Upper lobe of left lung (tissue), 4 donors: Measurements from ENCODE around the gene CUEDC1.

Source experiments
- EP300 ChIP-seq, 4 donors: sonication (generic); formaldehyde crosslinking; IDR thresholded peaks; one replicate each; pipeline ENCODE4 v1.5.1; 2017; ENCODE audit warnings: antibody characterized with exemption in 4 of 4, control low read depth in 2 of 4
- POLR2A ChIP-seq, 4 donors: fragments of 450-650 bp; IDR thresholded peaks; one replicate each; pipeline ENCODE4 v1.5.1; 2016 to 2017; ENCODE audit warnings: antibody characterized with exemption in 4 of 4, mild to moderate bottlenecking in 2 of 4
- POLR2AphosphoS5 ChIP-seq, 2 donors: sonication (generic); formaldehyde crosslinking; IDR thresholded peaks; one replicate each; pipeline ENCODE4 v1.5.1; 2017; ENCODE audit warnings: antibody characterized with exemption in 2 of 2
- TF ChIP-seq, protein P1 (sequence below), 6 experiments: fragments of 450-650 bp in 4 of 6; fragments of 200-600 bp in 2 of 6; sonication (generic) in 2 of 6; IDR thresholded peaks; one replicate each; pipeline ENCODE4 v1.5.1; 2016 to 2019; ENCODE audit warnings: antibody characterized with exemption in 6 of 6

DNA sequence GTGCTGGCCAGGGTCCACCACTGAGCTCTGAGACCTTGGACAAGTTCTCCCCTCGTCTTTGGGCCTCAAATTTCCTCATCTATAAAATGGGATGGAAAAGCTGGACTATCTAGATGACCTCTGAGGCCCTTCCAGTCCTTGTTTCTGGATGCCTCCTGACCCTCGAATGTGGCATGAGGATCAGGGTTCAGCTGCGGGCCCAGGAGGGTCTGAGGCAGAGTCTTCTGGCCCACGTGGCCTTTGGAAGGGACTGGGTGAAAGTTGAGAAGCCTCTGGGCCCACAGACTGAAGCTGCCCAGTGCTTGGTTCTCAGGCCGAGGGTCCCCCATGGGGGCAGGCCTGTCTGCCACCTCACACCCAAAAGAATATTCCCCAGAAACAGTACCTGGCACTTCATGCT lies 88.5 kb downstream of the CUEDC1 start:
- TF ChIP-seq, protein P1, sequence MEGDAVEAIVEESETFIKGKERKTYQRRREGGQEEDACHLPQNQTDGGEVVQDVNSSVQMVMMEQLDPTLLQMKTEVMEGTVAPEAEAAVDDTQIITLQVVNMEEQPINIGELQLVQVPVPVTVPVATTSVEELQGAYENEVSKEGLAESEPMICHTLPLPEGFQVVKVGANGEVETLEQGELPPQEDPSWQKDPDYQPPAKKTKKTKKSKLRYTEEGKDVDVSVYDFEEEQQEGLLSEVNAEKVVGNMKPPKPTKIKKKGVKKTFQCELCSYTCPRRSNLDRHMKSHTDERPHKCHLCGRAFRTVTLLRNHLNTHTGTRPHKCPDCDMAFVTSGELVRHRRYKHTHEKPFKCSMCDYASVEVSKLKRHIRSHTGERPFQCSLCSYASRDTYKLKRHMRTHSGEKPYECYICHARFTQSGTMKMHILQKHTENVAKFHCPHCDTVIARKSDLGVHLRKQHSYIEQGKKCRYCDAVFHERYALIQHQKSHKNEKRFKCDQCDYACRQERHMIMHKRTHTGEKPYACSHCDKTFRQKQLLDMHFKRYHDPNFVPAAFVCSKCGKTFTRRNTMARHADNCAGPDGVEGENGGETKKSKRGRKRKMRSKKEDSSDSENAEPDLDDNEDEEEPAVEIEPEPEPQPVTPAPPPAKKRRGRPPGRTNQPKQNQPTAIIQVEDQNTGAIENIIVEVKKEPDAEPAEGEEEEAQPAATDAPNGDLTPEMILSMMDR (IDR thresholded peaks at IDR 0.05): no peak
- TF ChIP-seq POLR2AphosphoS5 (IDR thresholded peaks at IDR 0.05): no peak
- no peak for TF ChIP-seq POLR2A (IDR thresholded peaks at IDR 0.05)
- no peak for TF ChIP-seq EP300 (IDR thresholded peaks at IDR 0.05)
